HepG2 (cell line): ENCODE results near the gene SPSB1.

Source experiments
- IKZF1 ChIP-seq: fragments of 450-650 bp; IDR thresholded peaks from 2 replicates; pipeline ENCODE4 v1.7.1; 2016
- ZNF232 ChIP-seq: sonication (generic); formaldehyde crosslinking; IDR thresholded peaks from 2 replicates; pipeline ENCODE4 v1.4.0; 2020; ENCODE audit warnings: missing genetic modification reagents, borderline replicate concordance

DNA sequence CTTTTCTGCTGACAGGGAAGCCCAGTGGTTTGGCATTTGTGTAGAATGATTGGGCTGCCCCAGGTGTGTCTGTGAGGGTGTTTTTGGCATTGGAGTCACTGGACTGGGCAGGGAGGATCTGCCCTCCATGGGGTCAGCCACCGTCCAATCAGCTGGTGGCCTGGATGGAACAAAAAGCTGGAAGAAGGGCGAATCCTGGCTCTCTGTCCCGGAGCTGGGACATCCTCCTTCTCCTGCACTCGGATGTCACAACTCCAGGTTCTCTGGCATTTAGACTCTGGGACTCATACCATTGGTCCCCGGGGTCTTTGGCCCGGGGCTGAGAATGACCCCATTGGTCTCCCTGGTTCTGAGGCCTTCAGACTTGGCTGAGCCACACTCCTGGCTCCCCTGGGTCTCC lies 11.2 kb downstream of the SPSB1 start:
- no peak for TF ChIP-seq ZNF232 (CRISPR knock-in tag)
- no peak for TF ChIP-seq IKZF1
